ENCODE measurements around the gene CPNE1.

GRCh38 chr20:35653430-35653734 is 11.3 kb downstream of the CPNE1 start:
- TF ChIP-seq, protein P1, sequence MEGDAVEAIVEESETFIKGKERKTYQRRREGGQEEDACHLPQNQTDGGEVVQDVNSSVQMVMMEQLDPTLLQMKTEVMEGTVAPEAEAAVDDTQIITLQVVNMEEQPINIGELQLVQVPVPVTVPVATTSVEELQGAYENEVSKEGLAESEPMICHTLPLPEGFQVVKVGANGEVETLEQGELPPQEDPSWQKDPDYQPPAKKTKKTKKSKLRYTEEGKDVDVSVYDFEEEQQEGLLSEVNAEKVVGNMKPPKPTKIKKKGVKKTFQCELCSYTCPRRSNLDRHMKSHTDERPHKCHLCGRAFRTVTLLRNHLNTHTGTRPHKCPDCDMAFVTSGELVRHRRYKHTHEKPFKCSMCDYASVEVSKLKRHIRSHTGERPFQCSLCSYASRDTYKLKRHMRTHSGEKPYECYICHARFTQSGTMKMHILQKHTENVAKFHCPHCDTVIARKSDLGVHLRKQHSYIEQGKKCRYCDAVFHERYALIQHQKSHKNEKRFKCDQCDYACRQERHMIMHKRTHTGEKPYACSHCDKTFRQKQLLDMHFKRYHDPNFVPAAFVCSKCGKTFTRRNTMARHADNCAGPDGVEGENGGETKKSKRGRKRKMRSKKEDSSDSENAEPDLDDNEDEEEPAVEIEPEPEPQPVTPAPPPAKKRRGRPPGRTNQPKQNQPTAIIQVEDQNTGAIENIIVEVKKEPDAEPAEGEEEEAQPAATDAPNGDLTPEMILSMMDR (IDR thresholded peaks at IDR 0.05; ENCODE audit: control extremely low read depth in 1 of 3, insufficient read depth in 1 of 3, low read depth in 1 of 3, low read length in 3 of 3): no peak
- no peak for TF ChIP-seq HDAC2 (IDR thresholded peaks at IDR 0.05; ENCODE audit: borderline replicate concordance in 1 of 2, low read depth in 2 of 2, low read length in 2 of 2)
- TF ChIP-seq MAFK (IDR thresholded peaks at IDR 0.05; ENCODE audit: low read depth, low read length): no peak
- TF ChIP-seq TBP (IDR thresholded peaks at IDR 0.05; ENCODE audit: low read depth, low read length): no peak
- no peak for TF ChIP-seq YY1 (IDR thresholded peaks at IDR 0.05; ENCODE audit: low read depth, low read length)
- no peak for TF ChIP-seq EZH2 (IDR thresholded peaks at IDR 0.05; ENCODE audit: low read depth, low read length, severe bottlenecking)
- TF ChIP-seq SRF (IDR thresholded peaks at IDR 0.05; ENCODE audit: low read depth, low read length): no peak
- no peak for TF ChIP-seq RFX5 (IDR thresholded peaks at IDR 0.05; ENCODE audit: borderline replicate concordance, low read depth, low read length)
- TF ChIP-seq EGR1 (IDR thresholded peaks at IDR 0.05; ENCODE audit: borderline replicate concordance, low read depth, low read length): no peak
- no peak for TF ChIP-seq POLR2A (IDR thresholded peaks at IDR 0.05; ENCODE audit: control extremely low read depth in 1 of 2, low read depth in 2 of 2, low read length in 2 of 2)
- no peak for TF ChIP-seq JUN (IDR thresholded peaks at IDR 0.05; ENCODE audit: low read depth, low read length)
- TF ChIP-seq GABPA (IDR thresholded peaks at IDR 0.05; ENCODE audit: borderline replicate concordance, insufficient read depth, low read length): no peak
- TF ChIP-seq KDM4A (IDR thresholded peaks at IDR 0.05; ENCODE audit: low read depth, low read length, severe bottlenecking): no peak
- TF ChIP-seq EP300 (IDR thresholded peaks at IDR 0.05; ENCODE audit: borderline replicate concordance in 1 of 2, low read depth in 2 of 2, low read length in 2 of 2): no peak
